Thyroid gland (tissue), 4 donors: ENCODE results near the gene DCUN1D2. TPM values are rescaled to one million over a fixed set of nuclear protein-coding genes. Genes with fewer than 3 reads are reported as not detected.

Experiments used
- DNase-seq, 2 donors: peaks; one replicate each; pipeline ENCODE4 v3.0.0-alpha.2; 2019
- H3K27ac ChIP-seq, 3 donors: fragments of 200-600 bp; sonication (generic); 1 replicate in 2 of 3; 2 replicates in 1 of 3; pipeline ENCODE4 v1.5.1; 2016 to 2019; ENCODE audit warnings: mild to moderate bottlenecking in 1 of 3, moderate library complexity in 1 of 3
- H3K27me3 ChIP-seq: fragments of 200-600 bp; sonication (generic); one replicate; pipeline ENCODE4 v1.5.1; 2019
- H3K36me3 ChIP-seq, 2 donors: fragments of 200-600 bp; sonication (generic); one replicate each; pipeline ENCODE4 v1.5.1; 2016 to 2019
- H3K4me1 ChIP-seq, 2 donors: fragments of 200-600 bp; sonication (generic); one replicate each; pipeline ENCODE4 v1.5.1; 2017 to 2019
- H3K4me3 ChIP-seq, 3 donors: fragments of 200-600 bp; sonication (generic); replicated peaks in 1 of 3; 1 replicate in 2 of 3; 2 replicates in 1 of 3; pipeline ENCODE4 v1.5.1; 2016; ENCODE audit warnings: mild to moderate bottlenecking in 1 of 3
- H3K9me3 ChIP-seq: fragments of 200-600 bp; sonication (generic); one replicate; pipeline ENCODE4 v1.5.1; 2017
- CTCF ChIP-seq, 6 experiments: fragments of 200-600 bp in 3 of 6; fragments of 450-650 bp in 3 of 6; sonication (generic) in 3 of 6; IDR thresholded peaks; one replicate each; pipeline ENCODE4 v1.5.1; 2016 to 2019; ENCODE audit warnings: antibody characterized with exemption in 6 of 6, mild to moderate bottlenecking in 2 of 6, inconsistent platforms in 1 of 6, moderate library complexity in 1 of 6
- POLR2A ChIP-seq, 2 donors: fragments of 450-650 bp; IDR thresholded peaks; one replicate each; pipeline ENCODE4 v1.6.1; 2017; ENCODE audit warnings: antibody characterized with exemption in 2 of 2, mild to moderate bottlenecking in 2 of 2, moderate library complexity in 1 of 2
- WGBS, 2 donors: methylation state at CpG; one replicate each; pipeline ENCODE4 v1.1.5; 2017; 5-methylcytosine and 5-hydroxymethylcytosine counted together
- intact Hi-C: fragments of 100-400 bp; cut with DNase I; formaldehyde crosslinking; loops from one replicate; pipeline ENCODE4 v1.15.1; 2023
- total RNA-seq, 4 donors: library from RNA; depleted of rRNA; stranded (reverse); fragments of >200 nt; gene quantifications; one replicate each; pipeline ENCODE4 v1.2.3, GENCODE V29; 2016

DCUN1D2 gene
- total RNA-seq: 10 to 100 TPM in 2 of 4 donors, 1 to 10 TPM in 2; 8.8 to 15.3 (median 10.4) TPM

- no peaks in the 10 kb centered on the region for H3K9me3 ChIP-seq
- H3K27ac ChIP-seq: peak within 1 kb of the TSS in 2 of 3 donors; percentile 69 to 71
- H3K4me3 ChIP-seq: peak within 1 kb of the TSS; percentile 13 to 98 (median 63)
- peaks cover 28 to 32% of the 10 kb centered on the region in 2 donors for H3K4me1 ChIP-seq
- H3K27me3 ChIP-seq: no peaks in the 10 kb centered on the region
- peak; percentile 85 to 88 for DNase-seq
- no peak for TF ChIP-seq CTCF (IDR thresholded peaks at IDR 0.05)
- peak in 1 of 2 donors; percentile 82 for TF ChIP-seq POLR2A (IDR thresholded peaks at IDR 0.05)
- intact Hi-C loops: loop anchor here (10.0 kb wide), 1 partner anchor 74 kb away; no protein-coding TSS in a partner anchor
- 0% methylated on average over 5 to 13 of the region's 115 CpGs for WGBS, 2 donors
- no peaks in the 10 kb centered on the region for H3K36me3 ChIP-seq
These were observed at the start of gene DCUN1D2 for GRCh38 chr13:113490496-113491417. Gene DCUN1D2 (minus strand): TSS chr13:113490711. CDS start chr13:113490669, 42 bp downstream.

GRCh38 chr13:113539822-113540221 lies 49.3 kb upstream of the DCUN1D2 start:
- Histone ChIP-seq H3K4me3 (no peak overlapping the region), H3K9me3 (no peaks in the 10 kb centered on the region), H3K27ac (no peak overlapping the region), H3K27me3 (no peaks in the 10 kb centered on the region), H3K36me3 (no peaks in the 10 kb centered on the region), H3K4me1 (no peaks in the 10 kb centered on the region)
- 94 to 96% methylated on average over 15 of the region's 15 CpGs for WGBS, 2 donors
- TF ChIP-seq CTCF (IDR thresholded peaks at IDR 0.05) (no peak), POLR2A (IDR thresholded peaks at IDR 0.05) (no peak)
- no peak for DNase-seq
- intact Hi-C loops: no loop called here

- Histone ChIP-seq H3K4me3 (no peak overlapping the region), H3K9me3 (no peaks in the 10 kb centered on the region), H3K4me1 (no peaks in the 10 kb centered on the region), H3K36me3 (no peaks in the 10 kb centered on the region), H3K27me3 (no peaks in the 10 kb centered on the region), H3K27ac (no peak overlapping the region)
- TF ChIP-seq CTCF (IDR thresholded peaks at IDR 0.05): no peak
- no peak for TF ChIP-seq POLR2A (IDR thresholded peaks at IDR 0.05)
- WGBS, 2 donors: 91 to 95% methylated on average over 18 of the region's 18 CpGs
- intact Hi-C loops: no loop called here
- no peak for DNase-seq
These were observed 48.7 kb upstream of the DCUN1D2 start for GRCh38 chr13:113539176-113539575.

GRCh38 chr13:113538689-113539058 lies 48.2 kb upstream of the DCUN1D2 start:
- no peaks in the 10 kb centered on the region for H3K9me3 ChIP-seq
- TF ChIP-seq POLR2A (IDR thresholded peaks at IDR 0.05) (no peak), CTCF (IDR thresholded peaks at IDR 0.05) (no peak)
- no peak overlapping the region for H3K4me3 ChIP-seq
- no peak overlapping the region for H3K27ac ChIP-seq
- no peak for DNase-seq
- H3K36me3 ChIP-seq: no peaks in the 10 kb centered on the region
- intact Hi-C loops: no loop called here
- no peaks in the 10 kb centered on the region for H3K4me1 ChIP-seq
- H3K27me3 ChIP-seq: no peaks in the 10 kb centered on the region
- 88 to 95% methylated on average over 28 of the region's 28 CpGs for WGBS, 2 donors
